HG02588 (cell line): ENCODE measurements around the gene CDKN3.
A peak's percentile ranks its signal among the peaks of the same experiment; 100 is the strongest.
"Not testable (repeated sequence)": the region's sequence is repeated elsewhere in the genome, so short reads cannot be mapped to it uniquely, and the experiment has no call there.

Experiments used
- ATAC-seq: cut with Tn5 transposase; IDR thresholded peaks from one replicate; pipeline ENCODE4 v1.9.1; 2021; ENCODE audit warnings: mild to moderate bottlenecking, moderate library complexity; ENCODE audit not compliant: unreplicated experiment

Gene CDKN3

DNA sequence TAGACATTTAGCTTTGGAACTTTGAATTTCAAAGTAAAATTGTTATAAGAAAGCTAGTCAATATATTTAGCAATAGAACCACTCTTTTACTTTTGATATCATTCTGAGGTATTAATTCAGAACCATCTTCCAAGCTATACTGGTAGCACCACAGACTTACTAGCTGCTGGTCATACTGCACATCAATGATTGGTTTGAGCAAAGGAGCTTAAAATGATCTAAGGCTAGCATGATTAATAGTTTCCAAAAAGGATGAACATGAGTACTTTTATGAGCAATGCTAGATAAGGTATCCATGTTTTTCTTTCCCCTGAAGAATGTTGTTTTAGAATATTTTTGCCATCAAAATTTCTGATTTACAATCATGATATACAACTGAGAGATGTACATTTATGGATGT is 27.2 kb downstream of the CDKN3 start:
- ATAC-seq: no peak

DNA sequence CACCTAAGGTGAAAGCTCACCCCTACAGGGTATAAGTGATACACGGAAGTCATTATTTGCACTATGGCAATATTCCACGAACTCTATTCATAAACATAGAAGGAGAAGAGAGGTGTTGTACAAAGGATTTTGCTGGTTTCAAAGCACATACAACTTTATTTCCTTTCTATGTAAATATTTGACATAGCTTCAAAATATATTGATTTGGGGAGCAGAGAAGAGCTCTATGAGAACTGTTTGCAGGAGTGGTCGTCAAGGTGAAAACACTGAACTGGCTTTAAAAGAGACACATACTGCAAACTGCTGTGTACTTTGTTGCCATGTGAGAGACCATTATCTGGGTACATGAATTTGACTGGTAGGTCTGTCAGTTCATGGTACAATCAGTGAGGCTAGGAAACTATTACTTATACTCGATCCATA is 27.7 kb downstream of the CDKN3 start:
- ATAC-seq: no peak

DNA sequence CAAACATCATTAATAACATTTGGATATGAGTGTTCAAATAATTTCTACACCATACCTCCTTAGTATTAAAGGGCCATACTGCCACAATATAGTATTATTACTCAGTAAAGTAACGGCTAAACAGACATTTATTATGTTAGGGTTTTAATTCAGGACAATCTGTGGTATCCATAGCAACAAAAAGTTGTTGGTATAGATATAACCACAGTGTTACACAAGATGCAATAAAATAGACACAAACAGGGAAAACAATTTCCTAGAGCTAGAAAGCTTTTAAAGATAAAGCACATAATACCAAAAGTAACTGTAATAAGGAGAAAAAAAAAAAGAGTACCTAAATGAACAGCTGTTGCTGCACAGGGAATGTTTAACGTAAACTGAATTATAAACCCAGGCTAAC is 28.3 kb downstream of the CDKN3 start:
- ATAC-seq: no peak

DNA sequence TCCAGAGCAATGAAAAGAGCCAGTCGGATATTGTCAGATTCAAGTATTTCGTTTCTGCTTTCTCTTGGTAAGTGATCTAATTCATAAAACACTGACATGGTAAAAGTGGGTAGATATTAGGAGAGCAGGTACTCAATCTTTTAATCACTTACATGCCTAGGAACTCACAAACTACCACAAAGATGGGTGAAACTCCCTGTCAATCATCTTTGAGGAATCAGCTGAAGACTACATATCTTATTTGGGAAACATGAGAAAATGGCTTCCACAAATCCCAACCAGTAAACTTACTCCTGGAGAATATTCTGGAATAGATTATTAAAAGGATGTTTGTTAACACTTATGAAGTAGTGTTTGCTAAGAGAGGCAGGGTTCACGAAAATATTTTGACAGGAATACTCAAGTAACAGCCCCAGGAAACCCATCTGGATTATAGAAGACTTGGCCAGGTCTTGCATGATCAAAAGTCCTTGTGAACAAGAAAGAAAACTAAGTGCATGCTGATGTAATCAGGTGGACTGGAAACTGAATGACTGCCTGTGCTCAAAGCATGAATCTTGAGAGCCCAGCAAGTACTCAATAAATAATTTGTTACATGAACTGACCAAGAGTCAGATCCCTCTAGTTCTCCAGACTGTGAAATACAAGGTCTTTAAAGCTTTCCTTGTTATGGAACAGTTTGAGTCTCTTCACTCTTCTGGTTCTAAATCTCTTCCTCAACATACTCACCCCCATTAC is 28.9 kb downstream of the CDKN3 start:
- ATAC-seq: no peak

DNA sequence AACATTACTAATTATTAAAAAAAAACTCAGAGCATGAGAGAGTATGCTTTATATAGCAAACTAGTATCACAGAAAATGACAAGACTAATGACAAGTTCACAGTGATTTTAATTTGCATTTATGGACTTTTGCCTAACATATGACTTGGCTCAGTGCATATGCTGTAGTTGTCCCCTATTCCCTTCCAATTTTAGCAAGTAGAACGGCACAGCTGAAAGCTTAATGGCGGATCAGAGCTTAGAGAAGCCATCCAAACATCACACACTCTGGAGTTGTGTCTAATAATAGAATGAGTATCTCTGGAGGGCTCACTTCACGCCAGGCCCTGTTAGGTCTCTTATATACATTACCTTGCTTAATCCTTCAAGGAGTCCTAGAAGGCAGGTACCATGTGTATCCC is 31.1 kb downstream of the CDKN3 start:
- no peak for ATAC-seq

DNA sequence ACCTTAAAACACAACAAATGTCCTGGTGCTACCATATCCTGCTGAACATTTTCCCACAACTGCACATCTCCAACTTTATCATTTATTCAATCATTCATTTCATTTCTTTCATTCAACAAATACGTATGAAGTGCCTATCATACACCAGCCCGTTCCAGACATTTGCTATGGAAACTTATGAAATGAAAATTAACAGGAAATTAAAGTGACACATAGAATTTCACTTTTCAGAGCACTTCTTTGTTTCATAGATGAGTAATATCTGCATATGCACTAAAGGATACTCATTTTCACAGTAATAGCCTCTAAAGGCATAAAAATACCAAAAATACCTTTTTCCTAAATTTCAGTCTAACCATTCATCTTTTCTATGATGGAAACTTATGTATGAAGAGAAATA is 31.7 kb downstream of the CDKN3 start:
- ATAC-seq: no peak

DNA sequence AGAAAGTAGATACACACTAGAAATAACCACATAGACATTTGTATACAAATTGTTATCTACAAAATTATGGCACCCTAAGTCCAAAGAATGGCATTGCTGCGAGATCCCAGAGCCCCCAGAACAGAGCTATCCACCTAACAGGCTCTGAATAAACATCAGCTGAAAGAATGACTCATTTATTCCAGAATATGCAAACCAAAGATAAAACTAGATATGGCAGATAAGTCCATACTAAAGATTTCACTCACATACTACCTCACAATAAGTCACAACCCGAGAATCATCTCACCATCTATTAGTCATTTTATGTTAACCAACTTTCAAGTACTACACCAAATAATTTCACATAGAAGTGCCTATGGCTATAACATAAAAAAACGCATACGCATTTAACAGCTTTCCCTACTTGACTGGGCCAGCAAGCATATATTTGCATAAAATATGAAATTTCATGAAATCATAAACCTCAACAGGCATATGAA is 38.7 kb downstream of the CDKN3 start:
- ATAC-seq: no peak

DNA sequence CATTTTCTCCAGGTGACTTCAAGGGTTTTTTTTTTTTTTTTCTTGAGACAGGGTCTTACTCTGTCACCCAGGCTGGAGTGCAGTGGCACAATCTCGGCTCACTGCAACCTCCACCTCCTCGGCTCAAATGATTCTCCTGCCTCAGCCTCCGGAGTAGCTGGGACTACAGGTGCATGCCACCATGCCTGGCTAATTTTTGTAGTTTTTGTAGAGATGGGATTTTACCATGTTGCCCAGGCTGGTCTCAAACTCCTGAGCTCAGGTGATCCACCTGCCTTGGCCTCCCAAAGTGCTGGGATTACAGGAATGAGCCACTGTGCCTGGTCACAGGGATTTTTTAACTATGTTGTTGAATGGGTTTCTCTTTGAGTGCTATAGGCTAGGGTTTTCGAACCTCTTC is 41.1 kb downstream of the CDKN3 start:
- not testable (repeated sequence) for ATAC-seq

DNA sequence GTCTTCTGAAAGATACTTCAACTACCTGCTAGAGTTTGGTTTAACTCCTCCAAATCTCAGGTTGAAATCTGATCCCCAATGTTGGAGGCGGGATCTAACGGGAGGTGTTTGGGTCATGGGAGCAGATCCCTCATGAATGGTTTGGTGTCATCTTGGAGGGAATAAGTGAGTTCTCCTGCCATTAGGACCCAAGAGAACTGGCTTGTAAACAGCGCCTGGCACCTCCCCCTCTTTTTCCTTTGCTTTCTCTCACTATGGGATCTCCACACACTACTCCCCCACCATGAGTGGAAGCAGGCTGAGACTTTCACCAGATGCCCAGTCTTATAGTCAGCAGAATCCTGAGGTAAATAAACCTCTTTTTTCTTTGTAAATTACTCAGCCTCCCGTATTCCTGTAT is 41.9 kb downstream of the CDKN3 start:
- ATAC-seq: no peak

DNA sequence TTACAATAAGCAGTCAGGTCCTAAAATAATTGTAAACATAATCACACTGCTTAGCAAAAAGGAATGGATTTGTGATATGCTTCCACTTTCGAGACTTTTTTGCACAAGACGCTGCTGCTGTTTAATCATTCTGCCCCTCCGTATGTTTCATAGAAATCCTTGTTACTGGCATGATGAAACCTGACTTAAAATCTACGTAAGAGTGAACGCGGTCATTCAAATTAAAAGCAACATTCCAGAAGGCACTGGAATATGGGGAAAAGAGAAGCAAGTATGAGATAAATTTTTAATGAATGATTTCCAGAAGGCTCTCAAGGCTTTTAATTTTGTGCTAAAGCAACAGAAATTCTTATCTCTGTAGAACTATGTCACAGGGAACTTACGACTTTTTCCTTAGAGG is 43.2 kb downstream of the CDKN3 start:
- no peak for ATAC-seq

DNA sequence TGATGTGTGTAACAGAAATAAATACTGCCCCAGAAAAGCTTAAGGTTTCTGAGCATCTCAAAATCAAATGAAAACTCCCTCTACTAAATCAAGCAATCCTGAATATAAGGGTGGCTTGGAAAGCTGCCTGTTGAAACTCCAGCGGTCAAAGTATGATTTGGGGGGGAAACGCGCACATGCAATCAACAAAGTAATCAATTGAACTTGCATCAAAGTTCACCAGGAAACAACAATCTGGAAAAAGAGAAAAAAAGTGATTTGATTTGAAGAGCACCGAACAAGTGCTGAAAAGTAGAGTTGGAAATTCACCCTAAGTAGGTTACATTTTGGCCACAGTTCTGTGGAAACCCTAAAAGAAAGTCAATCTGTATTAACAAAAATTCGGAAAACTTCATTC is 43.7 kb downstream of the CDKN3 start:
- no peak for ATAC-seq

DNA sequence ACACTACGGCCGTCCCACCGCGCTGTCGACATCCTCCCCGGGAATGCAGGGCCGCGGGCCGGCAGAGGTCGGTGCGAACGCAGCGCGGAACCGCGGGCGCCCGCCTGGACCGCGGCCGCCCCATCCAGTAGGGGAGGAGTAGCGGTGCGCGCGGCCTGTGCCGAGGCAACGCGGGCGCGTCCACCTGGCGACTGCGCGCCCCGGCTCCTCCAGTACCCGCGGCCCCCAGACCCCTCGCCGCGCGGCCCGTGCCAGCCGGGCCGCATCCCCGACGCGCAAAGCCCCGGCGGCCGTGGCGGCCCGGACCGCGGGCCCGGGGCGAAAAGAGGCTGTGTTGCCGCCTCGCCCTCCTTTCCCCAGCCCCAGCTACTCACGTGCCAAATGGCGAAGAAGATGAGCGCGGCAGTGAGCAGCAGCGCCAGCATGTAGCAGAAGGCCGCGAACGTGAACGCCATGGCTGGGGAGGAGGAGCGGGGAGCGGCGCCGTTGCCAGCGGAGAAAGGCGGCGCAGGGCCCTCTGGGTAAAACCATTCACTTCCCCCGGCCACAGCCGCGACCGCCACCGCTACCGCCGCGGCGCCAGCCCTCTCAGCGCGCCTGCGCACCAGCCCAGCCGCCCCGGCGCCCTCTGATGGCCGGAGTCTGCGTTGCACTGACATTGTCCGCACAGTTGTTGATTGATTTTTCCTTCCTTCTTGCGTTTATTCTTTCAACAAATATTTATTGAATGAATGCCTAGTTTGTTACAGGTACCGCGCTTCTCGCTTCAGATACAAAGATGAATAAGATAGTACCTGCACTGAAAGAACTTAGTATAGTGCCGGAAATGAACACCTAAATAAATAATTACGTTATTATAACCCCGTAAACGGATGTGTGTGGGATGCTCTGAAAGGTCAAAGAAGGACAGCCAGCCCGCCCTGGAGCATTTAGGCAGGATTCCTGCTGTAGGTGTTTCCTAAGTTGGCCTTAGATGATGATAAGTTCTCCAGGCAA is 44.4 kb downstream of the CDKN3 start, which contains the start of gene CNIH1:
TSS of gene CNIH1 (minus strand) at position 502 of the 996 bp plus-strand sequence. CDS start at position 455, 47 bp downstream.
- peak; percentile 93 for ATAC-seq

DNA sequence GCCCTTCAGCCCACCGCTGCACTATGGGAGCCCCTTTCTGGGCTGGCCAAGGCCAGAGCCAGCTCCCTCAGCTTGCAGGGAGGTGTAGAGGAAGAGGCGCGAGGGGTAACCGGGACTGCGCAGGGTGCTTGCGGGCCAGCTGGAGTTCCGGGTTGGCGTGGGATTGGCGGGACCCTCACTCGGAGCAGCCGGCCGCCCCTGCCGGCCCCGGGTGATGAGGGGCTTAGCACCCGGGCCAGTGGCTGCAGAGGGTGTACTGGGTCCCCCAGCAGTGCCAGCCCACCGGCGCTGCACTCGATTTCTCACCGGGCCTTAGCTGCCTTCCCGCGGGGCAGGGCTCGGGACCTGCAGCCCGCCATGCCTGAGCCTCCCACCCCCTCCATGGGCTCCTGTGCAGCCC is 46.2 kb downstream of the CDKN3 start:
- ATAC-seq: not testable (repeated sequence)

DNA sequence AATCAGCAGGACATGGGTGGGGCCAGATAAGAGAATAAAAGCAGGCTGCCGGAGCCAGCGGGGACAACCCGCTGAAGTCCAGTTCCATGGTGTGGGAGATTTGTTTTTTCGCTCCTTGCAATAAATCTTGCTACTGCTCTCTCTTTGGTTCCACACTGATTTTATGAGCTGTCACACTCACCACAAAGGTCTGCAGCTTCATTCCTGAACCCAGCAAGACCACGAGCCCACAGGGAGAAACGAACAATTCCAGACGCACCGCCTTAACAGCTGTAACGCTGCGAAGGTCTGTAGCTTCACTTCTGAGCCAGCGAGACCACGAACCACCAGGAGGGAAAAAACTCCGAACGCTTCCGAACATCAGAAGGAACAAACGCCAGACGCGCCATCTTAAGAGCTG is 47.2 kb downstream of the CDKN3 start:
- ATAC-seq: no peak

DNA sequence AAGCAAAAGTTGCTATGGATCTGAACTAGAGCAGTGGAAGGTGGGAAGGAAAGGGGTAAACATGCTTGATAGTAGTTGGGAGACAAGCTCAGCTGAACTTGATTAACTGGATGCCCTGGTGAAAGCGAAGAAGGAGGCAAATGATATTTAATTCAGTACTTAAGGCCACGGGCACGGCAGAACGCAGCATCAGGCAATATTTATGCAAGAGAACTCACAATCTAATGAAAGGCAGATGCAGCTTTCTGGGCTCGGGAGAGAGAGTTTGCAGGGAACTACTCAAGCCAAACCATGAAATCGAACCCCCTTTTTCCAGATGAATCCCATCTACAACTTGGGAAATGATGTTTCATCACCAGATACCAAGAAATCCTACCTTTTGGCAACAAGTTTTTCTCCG is 47.9 kb downstream of the CDKN3 start:
- ATAC-seq: no peak

DNA sequence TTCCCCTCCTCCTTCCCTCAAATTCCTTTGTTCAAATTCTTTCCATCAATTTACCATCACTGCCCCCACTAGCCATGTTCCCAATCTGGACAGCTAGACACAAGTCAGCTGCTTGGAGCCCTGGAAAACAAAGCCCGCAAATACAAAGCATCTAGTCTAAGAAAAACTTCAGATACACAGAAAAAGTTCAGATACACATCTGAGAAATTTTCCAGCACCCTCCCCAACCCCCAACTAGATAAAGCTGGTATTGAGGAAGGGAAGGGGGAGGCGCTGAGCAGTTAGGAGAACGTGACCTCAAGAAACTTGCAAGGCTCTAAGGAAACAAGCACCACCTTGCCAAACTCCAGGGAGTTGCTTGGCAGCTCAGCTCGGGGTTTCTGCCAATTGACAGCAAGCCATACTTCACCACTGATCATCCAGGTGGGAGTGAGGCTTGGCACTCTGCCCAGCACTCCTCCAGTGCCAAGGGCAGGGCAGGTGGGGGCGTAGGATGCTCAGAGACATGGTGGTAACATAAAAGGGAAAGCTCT is 49.4 kb downstream of the CDKN3 start:
- no peak for ATAC-seq

DNA sequence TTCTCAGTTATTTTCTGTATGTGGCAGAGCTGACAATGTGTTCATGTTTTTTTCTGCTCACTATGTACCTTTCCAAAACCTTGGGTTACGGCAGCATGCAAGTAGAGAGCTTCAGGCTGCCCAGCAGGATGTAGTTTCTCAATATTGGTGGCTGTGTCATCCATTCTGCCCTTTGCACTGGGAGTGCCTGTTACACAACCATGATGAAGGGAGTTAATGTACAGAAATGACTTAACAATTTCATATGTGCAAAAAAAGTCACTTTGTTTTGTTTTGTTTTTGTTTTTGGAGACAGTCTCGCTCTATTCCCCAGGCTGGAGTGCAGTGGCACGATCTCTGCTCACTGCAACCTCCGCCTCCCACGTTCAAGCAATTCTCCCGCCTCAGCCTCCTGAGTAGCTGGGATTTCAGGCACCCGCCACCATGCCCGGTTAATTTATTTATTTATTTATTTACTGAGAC is 50.5 kb downstream of the CDKN3 start:
- ATAC-seq: no peak

DNA sequence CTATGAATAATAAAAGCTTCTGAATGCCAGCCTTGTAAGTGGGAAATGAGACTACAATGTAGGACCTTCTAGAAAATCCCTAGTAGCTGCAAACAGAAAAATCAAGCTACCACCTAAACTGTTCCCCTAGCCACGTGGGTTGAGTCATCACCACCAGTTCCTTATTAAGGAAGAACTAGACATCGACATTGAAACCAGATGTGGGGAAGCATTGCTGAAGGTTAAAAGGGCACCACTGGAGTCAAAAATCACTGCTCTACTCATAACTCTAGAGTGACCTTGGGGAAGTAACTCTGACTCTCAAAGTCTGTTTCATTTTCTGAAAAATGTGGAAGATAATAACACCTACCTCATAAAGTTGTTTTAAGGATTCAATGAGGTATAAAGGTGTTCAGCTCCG is 53.7 kb downstream of the CDKN3 start:
- ATAC-seq: peak; percentile 88

DNA sequence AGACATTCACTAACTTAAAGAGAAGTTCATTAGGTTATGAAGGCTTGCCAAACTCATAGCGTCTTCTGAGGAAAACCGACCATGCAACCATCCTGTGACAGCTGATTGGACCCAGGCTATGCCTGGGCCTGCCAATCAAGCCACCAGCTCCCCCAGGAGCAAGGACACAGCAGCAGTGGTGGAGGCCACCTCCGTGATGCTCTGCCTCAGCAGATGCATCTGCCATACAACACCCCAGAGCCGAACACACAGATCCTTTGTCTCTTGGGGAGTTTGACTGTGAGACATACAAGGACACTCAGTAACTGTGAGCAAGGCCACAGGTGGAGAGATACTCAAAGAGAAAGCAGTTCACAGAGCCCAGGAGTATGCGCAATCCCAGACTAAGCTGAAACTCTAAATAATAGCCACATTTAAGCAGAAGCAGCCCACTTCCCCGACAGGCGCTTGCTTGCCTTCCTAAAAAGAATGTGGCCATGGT is 54.4 kb downstream of the CDKN3 start:
- no peak for ATAC-seq

DNA sequence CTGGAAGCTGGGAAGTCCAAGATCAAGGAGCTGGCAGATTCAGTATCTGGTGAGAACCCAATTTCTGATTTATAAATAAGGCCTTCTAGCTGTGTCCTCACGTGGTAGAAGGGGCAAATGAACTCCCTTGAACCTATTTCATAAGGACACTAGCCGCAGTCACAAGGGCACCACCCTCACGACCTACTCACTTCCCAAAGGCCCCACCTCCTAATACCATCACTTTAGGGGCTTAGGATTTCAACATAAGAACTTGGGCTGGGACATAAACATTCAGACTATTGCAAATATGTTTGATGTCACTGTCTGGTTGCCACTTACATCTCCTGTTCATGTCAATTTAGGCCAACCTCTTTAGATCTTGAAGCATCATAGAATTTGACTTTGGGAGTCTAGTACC is 55.2 kb downstream of the CDKN3 start:
- no peak for ATAC-seq

DNA sequence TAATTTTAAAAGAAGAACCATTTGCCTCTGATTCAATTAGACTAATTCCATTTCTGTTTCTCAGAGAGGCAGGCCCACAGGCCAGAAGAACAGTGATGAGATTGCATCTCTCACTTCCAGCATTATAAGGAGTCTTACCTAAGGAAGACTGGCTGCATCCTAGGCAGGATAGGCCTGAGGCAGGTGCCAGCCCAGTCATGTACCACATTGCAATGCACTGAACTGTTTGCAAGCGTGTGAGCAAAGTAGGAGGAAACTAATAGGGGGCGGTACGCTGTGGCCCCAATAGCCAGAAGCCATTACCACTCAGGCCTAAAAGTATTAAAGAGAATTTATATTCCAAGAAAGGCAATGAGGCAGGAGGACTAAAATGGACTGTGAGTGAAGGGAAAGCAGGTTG is 56.4 kb downstream of the CDKN3 start:
- ATAC-seq: no peak
